H4 (cell line): ENCODE results near the gene CLDN19. TPM values are rescaled to one million over a fixed set of nuclear protein-coding genes. Genes with fewer than 3 reads are reported as not detected.
"Not testable (repeated sequence)": the region's sequence is repeated elsewhere in the genome, so short reads cannot be mapped to it uniquely, and the experiment has no call there.

Experiments used
- DNase-seq: peaks from one replicate; pipeline ENCODE4 v3.0.0-alpha.2; 2015; ENCODE audit warnings: low spot score
- total RNA-seq: library from RNA; depleted of rRNA; stranded (reverse); fragments of >200 nt; shearing (Covaris generic); gene quantifications from 2 replicates; pipeline ENCODE4 v1.2.3, GENCODE V29; 2014

CLDN19 gene
- total RNA-seq, 1 experiment from 2014 or later: not detected

DNA sequence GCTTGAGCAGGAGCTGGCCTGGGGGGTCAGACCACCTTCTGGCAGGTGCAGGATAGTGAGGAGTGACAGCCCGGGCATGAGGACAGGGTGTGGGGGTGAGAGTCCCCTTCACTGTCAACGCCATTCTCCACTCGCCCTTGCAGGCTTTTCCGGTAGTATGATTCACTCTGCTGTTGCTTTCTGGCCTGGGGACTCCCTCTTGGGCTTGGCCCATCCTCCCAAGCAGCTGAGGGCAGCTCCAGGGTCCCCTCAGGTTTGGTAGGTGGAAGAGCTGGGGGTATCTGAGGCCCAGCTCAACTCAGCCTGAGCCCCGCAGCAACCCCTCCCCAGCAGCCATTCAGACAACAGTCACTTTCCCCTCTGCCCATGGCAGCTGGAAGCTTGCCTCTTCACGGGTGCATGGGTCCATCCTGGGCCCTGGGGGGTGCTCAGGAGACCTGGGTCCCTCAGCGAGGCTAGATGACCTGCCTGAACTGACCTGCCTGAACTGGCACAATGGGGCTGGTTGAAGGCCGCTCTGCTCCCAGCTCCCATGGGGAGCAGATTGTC is 1.3 kb downstream of the CLDN19 start:
- no peak for DNase-seq

DNA sequence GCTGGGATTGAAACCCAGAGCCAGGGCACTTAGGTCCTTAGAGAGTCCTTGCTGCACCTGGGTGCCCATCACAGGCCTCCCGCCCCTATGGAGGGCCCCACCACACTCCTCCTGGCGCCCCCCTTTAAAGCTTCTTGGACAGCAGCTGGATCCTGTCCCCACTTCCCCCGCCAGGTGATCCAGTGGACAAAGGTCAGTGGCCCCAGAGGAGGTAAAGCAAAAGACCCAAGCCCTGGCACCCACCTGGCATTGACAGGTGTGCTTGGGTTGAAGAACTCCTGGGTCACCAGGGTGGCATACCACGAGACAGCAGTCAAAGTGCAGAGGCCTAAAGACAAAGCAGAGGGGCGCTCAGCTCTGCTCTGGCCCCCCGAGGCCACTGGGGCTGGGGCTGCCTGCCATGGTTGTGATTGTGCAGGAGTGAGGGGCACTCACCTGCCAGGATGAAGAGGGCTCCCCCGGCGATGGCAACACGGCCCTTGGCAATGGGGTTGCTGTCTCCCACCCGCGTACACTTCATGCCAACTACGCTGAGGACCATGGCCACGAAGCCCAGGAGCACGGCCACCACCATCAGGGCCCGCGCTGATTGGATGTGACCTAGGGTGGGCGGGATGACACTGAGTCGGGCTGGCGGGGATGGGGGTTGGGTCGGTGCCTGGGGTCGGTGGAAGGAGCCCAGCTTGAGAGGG is 1.9 kb downstream of the CLDN19 start:
- no peak for DNase-seq

DNA sequence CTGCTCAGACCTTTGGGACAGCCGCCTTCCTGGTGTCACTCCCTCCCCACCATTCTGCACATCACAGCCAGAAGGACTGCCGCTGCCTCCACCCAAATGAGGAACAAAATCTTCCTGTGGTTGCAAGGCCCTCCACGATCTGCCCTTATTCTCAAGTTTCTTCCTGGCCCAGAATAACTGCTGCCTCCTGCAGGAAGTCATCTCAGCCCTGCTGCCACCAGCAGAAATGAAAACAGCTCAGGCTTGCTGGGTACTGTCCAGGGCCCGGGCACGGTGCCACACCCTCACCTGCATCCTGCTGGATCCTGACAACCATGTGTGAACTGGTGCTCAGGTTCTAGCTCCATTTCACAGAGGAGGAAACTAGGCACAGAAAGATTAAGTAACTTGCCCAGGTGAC is 2.8 kb downstream of the CLDN19 start:
- no peak for DNase-seq

DNA sequence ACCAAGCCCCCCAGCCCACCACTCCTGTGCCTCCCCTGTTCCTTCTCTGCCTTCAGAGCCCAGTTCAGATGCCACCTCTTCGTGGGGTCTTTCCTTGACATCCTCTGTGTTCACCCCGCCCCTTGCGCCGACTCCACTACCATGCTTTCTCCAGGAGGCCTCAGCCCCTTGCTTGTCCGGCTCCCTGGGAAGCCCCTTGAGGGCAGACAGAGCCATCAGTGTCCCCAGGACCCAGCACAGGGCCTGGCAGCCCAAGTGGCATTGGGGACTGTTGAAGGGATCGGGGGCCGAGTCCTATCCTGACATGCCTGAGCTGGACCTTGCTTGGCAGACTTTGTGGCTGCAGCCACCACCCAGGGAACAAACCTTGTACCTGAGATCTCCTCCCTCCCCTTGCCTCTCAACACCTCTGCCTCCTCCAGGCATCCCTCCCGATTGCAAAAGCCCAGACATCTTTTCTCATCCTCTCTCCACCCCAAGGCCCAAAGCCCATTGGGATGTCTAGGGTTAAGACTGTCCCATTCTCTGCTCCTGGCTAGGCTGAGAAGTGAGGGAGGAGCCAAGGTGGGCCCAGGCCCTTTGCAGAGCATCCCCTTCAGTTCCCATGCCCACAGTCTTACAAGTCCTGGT is 3.4 kb downstream of the CLDN19 start:
- no peak for DNase-seq

DNA sequence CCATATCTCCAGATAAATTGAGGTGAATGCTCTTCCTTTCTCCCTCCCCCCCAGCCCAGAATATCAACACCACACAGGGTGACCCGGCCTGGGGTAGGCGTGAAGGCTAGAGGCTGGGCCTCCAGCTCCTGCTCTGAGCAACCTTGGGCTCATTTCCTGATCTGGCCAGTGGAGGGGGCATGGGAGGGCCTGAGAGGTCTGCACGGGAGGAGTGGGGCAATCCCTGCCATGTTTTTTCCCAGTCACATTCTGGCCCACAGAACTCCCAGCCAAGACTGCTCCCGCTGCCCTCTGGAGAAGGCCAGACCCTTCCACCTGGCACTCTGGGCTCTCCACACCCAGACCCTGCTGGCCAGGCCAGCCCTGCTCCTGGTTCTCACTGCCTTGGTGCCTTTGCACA is 3.9 kb downstream of the CLDN19 start:
- peak; percentile 51 for DNase-seq

DNA sequence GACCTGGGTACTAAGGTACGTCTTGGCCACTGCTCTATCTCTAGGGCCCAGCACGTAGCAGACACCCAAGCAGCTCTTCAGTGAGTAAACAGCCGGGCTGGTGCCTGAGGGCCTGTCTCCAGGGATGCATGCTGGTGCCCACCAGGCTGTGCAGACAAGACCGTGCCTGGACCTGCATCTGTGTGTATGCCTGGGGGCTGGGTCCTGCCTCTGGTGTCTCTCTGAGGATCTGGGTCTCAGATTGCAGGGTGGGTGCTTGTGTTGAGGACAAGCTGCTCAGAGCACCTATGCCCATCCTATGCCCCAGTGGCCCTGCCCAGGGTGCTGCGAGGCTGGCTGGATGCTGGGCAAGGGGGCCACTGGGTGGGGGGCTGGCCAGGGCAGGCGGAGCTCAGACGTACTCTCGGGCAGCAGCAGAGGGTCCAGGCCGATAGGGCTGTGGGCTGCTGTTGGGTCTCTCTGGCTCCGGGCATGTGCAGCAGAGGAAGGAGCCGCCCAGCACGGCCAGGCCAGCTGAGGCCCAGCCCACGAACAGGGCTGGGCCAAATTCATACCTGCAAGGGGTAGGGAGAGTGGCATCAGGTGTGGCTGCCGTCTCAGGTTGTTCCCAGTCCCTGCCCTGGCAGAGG is 4.4 kb downstream of the CLDN19 start:
- no peak for DNase-seq

DNA sequence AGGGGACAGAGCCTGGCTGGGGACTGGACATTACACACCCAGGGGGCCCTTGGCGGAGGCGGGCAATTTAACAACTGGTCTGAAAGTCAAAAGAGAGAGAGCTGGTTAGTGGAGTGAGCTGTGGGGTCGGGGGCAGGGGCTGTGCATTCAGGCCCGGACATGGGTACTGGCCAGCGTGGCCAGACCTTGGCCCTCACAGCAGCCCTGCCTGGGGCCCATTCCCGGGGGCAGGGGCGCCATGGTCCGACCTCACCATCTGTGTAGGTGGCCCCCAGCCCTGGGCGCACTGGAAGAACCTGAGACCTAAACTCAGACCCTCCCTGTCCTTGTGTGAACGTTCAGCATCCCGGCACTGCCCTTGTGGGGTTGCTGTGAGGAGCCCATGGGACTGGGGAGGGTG is 5.0 kb downstream of the CLDN19 start:
- no peak for DNase-seq

DNA sequence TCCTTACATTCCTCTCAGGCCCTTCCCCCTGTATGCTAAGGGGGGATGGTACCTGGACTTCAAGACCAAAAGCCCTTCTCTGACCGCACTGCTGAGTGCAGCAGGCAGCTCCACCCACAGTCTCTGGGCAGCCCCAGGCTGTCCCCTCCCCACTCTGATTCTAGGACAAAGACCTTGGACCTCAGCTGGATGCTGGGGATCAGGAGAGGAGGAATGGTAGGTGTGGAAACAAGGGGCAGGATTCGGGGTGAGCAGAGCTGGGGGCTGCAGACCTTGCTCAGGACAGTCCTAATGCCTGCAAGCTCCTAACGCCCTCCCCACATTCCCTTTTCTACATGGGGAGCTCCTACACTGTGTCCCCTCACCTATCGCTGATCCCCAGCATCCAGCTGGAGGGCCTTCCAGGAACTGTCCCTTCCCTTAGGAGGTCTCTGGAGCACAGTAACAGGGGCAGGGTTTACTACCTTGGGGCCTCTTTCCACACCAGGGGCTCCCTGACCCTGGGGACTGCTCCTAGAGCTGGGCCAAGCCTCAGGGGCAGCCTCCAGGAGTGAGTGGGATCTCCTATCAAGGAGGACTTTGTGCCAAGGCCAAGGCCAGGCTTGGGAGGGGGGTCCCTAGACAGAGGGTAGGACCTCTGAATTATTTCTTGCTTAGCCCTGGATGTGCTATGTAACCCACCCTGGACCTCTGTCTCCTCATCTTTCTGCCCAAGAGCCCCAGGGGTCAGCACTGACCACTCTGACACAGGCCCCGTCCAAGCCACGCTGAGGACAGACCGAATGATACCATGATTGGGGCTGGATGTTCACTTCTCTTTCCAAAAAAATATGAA is 5.6 kb downstream of the CLDN19 start:
- no peak for DNase-seq

DNA sequence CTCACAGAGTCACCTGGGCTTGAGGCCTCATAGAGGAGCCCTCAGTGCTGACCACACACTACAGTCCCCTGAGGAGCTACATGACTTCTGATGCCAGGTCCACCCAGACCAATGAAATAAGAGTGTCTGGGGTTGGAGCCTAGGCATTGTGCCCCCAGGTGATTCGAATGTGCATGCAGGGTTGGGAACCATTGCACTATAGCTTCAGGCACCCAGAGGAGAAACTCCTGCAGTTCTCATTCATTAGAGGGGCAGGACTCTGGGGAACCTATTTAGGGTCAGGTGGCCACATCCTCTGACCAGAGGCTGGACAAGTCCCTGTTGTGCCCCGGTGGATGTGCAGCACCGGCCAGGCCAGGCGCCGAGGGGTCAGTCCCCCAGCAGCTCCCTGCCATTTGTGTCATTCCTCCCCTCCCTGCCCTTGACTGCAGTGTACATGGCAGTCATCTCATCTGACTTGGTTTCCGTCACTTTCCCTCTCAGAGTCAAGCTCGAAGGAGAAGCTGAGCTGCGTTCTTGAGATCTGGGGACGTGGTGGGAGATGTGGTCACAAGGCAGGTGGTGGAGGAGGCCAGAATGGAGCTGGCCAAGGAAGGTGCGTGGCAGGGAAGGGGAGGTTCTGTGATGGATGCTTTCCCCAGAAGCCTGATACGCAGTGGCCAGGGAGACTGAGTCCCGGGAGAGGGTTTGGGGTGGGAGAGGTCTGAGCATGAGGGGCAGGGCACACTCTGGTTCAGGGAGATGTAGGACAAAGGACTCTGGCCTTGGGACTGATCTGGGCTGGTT is 6.4 kb downstream of the CLDN19 start:
- DNase-seq: no peak

DNA sequence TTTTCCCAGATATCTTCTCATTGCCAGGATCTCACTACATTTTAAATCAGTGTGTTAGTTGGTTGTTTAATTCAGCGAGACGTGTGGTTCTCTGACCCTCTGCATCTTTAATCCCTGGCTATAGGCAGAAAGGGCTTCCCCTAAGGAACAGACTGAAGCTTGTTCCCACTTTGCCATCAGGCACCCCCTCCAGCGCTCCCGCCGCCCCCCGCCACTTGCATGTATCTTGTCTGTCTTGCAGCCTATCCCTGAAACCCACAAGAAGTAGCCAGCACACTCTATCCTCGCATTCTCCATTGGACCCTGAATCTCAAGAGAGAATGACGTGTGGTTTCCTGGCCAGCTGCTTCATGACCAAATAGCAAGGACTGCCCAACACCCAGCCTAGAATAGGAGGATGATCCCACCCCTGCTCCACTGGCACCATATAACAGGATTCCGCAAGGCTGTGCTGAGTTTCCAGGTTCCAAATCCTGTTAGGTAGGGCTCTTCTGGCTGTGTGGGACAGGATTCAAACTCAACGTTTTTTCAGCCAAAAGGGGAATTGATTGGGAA is 7.8 kb downstream of the CLDN19 start:
- DNase-seq: no peak

DNA sequence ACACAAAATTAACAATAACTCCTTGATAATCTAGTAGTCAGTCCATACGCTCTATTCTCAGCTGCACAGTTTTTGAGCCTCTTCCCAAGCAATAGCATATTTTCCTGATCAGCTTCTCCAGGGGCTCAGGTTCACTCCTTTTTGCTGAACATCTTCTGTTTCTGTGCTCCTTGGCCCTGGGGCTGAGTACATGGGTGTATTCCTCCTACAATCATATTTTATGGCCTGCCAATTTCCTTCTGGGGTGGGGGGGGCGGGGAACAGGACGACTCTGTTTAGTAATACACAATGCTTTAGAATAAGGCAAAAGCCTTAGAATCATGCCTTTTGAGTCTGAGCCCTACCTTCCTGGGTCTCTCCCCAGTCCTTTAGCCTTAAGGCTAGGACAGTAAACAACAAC is 8.5 kb downstream of the CLDN19 start:
- no peak for DNase-seq

DNA sequence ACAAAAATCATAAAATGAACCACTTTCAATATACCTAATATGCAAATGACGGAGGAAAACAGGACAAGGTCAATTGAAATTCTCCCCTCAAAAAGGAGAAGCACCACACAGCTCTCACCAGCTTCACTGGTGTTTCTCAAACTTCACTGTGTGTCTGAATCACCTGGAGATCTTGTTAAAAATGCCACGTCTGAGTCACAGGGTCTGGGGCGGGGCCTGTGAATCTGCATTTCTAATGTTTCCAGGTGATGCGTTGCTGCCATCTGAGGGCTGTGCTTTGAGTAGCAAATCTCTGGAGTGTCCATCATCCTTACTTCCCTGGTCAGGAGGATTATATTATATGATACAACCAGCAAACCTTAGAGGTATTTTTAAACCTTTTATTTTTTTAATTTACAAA is 9.0 kb downstream of the CLDN19 start:
- peak; percentile 44 for DNase-seq

DNA sequence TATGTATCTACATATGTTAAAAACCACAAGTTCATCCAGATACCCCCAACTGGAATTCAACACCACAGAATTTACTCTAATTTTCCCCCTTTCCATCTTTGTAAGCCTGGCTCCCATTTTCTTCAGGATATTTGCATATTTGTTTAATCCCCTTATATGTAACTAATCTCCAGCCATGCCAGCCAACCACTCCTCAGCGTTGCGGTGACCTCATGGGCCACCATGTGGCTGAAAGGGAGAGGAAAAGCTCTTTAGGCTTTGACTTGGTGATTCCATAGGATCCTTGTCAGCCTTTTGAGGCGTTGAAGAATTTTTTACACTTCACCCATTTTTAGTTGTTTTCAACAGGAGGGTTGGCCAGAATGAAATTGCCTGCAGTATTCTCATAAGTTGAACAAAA is 10.0 kb downstream of the CLDN19 start:
- peak; percentile 3 for DNase-seq

DNA sequence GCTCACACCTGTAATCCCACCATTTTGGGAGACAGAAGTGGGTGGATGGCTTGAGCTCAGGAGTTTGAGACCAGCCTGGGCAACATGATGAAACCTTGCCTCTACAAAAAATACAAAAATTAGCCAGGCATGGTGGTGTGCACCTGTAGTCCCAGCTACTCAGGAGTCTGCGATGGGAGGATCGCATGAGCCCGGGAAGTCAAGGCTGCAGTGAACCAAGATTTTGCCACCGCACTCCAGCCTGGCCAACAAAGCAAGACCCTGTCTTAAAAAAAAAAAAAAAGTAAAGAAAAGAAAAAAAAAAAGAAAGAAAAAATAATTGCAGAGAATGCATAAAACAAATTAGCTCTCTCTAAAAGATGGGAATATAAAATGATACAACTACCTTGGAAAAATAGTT is 14.2 kb downstream of the CLDN19 start:
- not testable (repeated sequence) for DNase-seq

DNA sequence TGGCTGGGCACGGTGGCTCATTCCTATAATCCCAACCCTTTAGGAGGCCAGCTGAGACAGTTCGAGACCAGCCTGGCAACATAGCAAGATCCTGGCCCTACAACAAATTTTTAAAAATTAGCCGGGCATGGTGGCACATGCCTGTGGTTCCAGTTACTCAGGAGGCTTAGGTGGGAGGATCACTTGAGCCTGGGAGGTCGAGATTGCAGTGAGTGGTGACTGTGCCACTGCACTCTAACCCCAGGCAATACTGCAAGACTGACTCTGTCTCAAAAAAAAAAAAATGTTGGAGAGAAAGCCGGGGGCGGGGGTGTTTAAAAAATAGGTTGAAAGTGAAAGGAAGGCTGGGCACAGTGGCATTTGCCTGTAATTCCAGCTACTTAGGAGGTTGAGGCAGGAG is 16.5 kb downstream of the CLDN19 start:
- DNase-seq: no peak

DNA sequence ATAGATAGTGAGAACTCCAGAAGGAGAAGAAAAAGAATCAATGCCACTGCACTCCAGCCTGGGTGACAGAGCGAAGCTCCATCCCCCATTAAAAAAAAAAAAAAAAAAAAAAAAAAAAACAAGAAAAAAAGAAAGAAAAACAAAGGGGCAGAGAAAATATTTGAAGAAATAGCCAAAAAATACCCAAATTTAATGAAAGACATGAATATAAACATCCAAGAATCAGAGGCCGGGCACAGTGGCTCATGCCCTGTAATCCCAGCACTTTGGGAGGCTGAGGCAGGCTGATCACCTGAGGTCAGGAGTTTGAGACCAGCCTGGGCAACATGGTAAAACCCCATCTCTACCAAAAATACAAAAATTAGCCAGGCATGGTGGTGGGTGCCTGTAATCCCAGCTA is 17.6 kb downstream of the CLDN19 start:
- DNase-seq: not testable (repeated sequence)

DNA sequence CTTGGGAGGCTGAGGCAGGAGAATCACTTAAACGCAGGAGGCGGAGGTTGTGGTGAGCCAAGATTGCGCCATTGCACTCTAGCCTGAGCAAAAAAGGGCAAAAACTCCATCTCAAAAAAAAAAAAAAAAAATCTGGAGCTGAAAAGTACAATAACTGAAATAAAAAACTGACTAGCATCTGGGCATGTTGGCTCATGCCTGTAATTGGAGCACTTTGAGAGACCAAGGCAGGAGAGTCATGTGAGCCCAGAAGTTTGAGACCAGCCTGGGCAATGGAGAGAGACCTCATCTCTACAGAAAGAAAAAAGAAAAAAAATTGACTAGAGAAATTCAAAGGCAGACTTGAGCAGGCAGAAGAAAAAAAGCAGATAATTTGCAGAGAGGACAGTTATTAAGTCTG is 18.1 kb downstream of the CLDN19 start:
- DNase-seq: no peak

DNA sequence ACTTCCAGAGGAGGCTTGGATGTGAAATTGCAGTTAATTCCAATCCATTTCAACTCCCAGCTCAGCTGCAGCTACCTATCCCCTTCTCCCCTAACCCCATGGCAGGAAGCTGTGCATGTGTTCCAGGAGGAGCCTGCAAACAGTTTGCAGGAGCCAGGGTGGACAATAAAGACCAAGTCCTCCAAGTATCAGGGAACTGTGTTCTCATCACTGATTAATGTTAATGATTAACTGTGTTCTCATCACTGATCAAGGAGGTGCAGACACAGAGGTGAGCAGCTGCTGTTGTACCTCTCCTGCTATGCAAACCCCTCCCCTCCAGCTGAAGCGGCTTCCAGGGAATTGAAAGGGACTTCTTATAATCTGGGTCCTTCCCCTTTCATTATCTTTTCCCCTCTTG is 19.2 kb downstream of the CLDN19 start:
- DNase-seq: no peak

DNA sequence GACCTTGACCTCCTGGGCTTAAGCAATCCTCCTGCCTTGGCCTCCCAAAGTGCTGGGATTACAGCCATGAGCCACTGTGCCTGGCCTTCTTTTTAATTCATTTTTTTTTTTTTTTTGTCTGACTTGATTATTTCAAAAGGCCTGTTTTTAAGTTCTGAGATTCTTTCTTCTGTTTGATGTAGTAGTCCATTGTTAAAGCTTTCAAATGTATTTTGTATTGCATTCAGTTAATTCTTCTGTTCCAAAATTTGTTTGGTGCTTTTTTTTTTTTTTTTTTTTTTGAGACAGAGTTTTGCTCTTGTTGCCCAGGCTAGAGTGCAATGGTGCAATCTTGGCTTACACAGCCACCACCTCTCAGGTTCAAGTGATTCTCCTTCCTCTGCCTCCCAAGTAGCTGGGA is 25.6 kb downstream of the CLDN19 start:
- not testable (repeated sequence) for DNase-seq

DNA sequence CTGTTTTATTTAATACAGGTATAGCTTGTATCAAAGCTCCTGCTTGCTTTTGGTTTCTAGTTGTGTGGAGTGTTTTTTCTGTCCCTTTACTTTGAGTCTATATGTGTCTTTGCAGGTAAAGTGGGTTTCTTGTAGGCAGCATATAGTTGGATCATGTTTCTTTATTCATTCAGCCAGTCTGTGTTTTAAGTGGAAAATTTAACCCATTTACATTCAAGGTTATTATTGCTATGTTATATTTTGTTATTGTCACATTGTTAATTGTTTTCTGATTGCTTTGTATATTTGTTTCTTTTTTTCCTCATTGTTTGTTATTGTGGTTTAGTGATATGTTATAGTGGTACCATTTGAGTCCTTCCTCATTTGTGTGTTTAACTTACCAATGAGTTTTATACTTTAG is 26.7 kb downstream of the CLDN19 start:
- DNase-seq: no peak

DNA sequence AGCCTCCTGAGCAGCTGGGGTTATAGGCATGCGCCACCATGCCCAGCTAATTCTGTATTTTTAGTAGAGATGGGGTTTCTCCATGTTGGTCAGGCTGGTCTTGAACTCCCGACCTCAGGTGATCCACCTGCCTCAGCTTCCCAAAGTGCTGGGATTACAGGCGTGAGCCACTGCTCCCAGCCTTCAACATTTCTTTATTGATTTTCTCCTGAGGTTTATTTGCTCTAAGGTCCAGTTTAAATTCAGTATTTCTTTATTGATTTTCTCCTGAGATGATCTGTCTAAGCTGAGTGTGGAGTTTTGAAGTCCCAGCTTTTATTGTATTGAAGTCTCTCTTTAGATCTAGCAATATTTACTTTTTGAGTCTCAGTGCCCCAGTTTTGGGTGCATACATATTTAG is 27.2 kb downstream of the CLDN19 start:
- DNase-seq: not testable (repeated sequence)
